T-helper 2 cell (primary cell): Measurements from ENCODE around the gene CLCN7.
"Not testable (repeated sequence)": the region's sequence is repeated elsewhere in the genome, so short reads cannot be mapped to it uniquely, and the experiment has no call there.

Experiments used
- DNase-seq, 5 experiments: peaks; one replicate each; pipeline versions ENCODE4 v3.0.0 to v3.0.0-alpha.2; 2012 to 2022

CLCN7 gene

DNA sequence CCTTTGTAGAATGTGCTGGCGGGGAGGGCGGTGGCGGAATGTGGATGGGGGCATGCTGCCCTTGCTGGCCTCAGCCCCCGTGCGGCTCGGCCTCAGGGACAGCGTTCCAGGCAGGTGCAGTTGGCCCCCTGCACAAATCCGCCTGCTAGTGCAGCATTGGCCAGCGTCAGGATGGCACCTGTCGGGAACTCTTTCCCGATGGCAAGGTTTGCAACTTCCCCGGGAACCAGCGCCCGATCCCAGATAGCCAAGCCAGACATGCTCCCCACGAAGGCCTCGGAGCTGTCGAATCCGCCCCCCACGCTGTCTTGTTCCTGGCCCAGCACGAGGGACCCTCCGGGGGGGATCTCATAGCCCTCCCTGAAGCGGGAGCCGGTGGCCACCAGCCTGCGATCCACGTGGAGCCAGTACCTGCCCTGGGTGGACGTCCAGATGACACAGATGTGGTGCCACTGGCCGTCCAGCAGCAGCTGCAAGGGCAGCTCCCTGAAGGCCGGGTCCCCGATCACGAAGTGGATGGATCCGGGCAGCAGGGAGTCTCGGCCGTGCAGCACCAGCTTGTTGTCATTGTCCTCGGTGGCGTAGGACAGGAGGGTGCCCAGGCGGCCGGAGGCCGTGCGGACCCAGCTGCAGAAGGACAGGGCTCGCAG is 11.1 kb upstream of the CLCN7 start:
- no peak for DNase-seq

DNA sequence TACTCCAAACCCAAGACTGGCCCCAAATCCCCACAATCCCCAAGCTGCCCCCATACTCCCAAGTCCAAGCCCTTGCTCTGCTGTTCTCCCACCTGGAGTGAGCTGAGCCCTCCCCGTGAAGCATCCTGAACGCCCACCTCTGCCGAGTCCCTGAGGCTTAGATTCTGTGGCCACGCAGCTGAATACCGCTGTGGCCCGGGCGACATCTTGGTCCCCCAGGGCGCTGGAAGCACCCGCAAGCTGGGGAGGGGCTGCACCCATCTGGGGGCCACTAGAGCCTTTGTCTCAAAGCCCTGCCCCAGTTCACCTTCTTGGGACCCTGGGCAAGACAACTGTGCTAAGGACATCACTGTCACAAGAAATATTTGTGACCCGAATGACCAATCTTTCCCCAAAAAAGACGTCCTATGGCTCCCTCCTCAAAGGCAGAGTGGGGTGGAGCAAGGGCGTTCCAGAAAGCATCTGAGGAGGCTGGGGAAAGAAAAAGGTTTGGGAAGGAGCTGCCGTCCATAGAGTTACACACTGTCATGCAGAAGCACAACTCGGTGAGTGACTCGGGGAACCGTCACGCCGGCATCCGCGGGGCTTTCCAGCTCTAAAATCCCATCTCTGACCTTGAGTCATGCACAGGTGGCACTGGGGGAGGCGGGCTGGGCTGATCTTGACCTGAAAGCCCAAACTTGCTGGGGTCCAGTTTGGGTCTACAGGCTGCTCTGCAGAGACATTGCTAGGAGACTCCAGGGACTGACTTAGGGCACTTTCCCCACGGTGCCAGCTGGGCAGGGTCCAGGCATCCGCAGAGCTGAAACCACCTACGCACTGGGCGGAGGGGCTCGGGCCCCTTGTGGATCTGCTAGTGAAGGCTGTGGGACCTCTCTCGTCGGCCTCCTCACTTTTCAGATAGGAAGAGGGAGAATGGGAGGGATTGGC is 7.3 kb upstream of the CLCN7 start:
- no peak for DNase-seq

DNA sequence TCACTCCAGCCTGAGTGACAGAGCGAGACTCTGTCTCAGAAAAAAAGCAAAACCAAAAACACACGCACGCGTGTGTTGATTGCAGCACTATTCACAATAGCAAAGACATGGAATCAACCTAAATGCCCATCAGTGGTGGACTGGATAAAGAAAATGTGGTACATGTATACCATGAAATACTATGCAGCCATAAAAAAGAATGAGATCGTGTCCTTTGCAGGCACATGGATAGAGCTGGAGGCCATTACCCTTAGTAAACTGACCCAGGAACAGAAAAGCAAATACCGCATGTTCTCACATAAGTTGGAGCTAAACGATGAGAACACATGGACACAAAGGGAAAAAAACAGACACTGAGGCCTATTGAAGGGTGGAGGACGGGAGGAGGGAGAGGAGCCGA is 4.1 kb upstream of the CLCN7 start:
- not testable (repeated sequence) for DNase-seq

DNA sequence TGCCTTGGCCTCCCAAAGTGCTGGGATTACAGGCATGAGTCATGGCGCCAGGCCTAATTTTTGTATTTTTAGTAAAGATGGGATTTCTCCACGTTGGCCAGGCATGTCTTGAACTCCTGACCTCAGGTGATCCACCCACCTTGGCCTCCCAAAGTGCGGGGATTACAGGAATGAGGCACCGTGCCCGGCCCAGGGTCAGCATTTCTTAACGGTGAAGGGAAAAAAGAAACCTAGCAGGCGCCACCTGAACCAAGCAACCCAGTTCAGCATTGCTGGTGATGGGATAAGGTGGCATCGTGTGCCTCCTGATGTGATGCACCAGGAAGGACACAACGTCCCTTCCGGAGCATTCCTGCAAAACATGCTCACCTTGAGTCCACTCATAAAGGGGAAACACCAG is 2.2 kb upstream of the CLCN7 start:
- no peak for DNase-seq

DNA sequence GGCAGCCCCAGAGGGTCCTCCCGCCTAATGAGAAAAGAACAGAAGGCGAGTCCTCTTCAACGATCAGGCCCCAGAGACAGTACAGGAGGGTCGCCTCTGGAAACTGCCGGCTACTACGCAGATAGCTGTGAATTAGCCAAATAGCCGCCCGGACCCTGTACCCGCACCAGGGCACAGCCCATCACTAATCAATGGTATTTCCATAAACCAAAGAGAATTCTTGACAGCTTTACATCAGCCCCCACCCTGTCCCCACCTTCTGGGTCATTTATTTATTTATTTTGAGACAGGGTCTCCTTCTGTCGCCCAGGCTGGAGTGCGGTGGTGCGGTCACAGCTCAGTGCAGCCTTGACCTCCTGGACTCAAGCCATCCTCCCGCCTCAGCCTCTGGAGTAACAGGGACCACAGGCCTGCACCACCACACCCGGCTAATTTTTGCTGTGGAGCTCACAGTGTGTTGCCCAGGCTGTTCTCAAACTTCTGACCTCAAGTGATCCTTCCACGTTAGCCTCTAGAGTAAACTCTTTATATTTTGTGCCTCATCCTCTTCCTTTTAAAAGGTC is 805 bp upstream of the CLCN7 start:
- DNase-seq = no peak

DNA sequence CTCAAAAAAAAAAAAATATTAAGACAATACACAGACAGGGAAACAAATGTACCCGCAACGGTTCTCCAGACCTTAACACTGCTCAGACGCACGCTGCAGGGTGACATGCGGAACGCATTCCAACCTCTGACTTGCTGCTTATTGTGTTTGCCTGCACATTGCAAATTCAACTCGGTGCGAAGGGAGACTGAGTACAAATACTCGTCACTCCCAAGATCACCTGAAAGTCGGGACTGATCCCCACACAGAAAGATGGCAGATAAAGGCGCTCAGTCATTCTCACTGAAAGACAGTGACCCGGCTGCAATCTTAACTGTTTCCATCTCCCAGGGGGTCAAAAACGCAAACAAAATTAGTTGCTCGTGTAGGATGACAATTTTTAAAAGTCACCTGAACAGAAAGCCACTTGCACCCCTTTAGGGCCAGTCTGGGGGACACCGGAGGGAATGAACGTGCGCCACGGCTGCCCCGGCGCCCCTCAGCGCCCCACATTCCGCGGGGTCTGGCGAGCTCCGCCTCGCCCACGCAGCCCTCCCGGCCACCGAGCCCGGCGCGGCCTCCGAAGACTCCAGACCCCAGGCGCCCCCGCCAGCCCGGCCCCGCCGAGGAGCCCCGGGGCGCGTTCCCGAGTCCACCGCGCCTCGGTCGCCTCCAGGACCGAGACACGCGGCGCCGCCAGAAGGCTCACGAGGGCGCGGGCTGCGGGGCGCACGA is 589 bp downstream of the CLCN7 start:
- DNase-seq = no peak

DNA sequence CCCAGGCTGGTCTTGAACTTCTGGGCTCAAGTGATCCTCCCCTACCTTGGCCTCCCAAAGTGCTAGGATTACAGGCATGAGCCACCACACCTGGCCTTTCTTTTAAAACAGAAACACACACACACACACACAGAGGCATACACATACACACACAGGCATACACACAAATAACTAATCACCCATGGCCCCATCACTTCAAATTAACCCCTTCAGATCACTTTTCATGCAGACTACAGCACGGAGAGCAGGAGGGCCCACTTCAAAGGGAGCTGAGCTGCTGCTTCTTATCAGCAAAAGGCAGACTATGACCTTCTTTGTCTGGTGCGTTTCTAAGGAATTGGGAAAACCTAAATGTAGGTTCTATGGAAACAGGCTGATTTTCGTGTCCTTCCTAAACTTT is 1.9 kb downstream of the CLCN7 start:
- no peak for DNase-seq

DNA sequence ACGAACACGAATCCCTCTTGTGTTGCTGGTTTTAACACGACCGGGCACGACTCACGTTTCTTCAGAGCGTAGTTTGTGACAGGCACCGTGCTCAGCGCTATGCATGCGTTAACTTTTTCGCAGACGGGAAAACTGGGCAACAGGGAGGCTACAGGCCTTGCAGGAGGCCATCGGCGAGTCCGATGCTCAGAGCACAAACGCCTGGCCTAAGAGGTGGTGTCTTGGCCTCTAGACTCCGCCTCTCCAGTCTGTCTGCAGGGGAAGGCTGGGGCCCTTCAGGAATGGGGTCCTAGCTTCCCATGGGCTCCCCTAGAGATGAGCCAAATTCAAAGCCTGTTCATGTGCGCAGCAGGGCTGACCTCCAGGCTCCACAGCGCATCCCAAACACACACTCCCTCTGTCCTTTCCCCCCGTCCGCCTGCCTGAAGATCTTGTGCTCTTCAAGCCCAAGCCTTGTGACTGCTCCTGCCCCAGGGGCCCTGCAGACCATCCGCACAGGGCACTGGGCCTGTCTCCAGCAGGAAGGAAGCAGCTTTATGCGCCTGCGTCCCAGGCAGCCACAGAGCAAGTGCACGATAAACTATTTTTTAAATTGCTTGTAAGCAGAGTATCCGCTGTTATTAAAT is 3.1 kb downstream of the CLCN7 start:
- no peak for DNase-seq

DNA sequence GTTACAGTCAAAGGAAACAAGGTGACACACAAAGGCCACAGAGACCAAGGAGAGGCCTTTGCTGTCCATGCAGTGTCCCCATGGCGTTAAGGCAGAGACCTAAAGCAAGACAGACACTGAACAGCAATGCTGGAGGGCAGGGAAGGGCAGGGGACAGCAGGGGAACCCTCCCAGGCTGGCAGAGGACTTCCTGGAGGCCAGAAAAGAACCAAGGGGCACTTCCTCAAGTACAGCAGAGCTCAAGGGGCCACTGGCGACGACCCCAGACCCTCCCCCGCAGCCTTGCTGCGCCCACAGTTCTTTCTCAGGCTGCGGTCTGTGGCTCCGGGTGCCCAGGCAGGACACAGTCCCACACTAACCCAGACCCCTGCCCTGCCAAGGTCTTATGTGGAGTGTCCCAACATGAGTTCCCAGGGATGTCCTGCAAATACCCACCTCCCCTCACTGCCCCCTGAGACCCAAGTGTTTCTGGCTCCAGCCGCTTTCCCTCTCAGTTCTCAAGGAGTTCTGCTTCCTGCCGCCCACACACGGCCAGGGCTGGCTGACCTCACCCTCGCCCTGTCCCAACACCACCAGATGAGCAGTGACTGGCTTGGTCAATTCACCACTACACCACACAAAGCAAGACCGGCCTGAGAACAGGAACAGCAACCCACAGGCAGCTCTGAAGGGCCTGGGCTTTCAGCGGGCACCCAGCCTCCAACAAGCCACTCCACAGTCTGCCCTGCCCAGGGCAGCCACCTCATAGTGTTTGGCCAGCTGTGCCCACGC is 4.2 kb downstream of the CLCN7 start:
- no peak for DNase-seq

DNA sequence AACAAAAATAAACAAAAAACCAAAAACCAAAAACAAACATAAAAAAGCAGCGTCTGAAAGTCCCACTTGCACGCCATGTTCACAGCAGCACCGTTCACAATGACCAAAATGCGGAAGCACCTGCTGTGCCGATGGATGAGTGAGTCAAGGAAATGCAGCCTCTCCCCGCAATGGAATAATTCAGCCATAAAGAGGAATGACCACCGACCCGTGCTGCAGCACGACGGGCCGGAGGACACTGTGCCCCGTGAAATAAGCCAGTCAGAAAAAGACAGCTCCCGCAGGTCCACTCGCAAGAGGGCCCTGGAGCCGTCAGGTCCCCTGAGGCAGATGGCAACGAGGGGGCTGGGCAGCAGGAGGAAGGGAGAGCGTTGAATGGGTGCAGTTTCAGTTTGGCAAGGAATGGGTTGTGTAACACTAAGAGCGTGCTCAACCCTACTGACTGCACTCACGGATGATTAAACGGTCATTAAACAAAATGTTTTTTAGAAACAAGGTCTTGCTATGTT is 5.1 kb downstream of the CLCN7 start:
- no peak for DNase-seq

DNA sequence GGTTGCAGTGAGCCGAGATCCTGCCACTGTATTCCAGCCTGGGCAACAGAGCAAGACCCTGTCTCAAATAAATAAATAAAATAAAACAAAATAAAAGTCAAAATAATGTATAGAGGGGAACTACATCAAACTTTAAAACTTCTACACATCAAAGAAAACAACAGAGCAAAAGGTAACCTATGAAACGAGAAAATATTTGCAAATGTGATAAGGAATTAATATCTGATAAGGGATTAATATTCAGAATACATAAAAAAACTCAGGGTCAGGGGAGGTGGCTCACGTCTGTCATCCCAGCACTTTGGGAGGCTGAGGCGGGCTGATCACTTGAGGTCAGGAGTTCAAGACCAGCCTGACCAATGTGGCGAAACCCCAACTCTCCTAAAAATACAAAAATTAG is 5.7 kb downstream of the CLCN7 start:
- not testable (repeated sequence) for DNase-seq

DNA sequence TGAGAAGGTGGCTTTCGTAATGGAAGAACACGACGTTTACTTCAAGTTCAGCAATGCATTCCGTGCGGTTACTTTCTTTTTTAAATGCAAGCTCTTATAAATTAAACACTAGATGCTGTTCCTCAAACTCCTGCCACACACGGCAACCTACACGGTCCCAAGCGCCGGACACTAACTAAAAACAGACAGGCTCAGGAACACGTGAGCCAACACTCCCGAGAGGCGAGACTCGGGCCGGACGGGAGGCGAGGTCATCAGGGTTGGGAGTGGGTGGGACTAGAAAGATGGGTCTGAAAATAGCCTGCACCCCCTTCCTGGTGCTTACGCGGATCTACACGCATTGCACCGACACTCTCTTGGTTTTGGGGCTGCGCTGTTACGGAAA is 6.4 kb downstream of the CLCN7 start:
- DNase-seq = no peak

DNA sequence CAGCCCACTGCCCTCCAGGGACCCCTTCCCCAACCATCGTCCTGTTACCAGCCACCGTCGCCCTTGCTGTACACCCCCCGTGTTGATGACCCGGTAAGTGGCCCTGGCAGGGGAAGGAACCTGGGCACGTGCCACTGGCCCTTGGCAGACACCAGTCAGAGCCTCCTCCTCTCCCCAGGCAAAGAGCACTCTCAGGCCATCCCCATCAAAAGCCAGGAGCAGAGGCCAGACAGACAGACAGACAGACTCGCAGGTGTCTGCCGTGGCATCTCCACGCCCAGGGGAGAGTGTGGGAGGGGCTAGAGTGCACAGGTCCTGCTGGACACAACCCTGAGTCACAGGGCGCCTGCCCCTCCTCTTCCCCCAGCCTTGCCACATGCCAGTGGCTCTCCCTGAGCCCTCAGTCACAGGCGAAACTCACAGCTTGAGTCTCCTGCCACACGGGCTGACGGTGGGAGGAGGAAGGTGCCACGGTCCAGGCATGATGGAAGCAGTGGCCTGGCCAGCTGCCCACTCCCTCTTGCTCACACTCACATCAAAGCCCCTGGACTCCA is 7.8 kb downstream of the CLCN7 start:
- DNase-seq = no peak

DNA sequence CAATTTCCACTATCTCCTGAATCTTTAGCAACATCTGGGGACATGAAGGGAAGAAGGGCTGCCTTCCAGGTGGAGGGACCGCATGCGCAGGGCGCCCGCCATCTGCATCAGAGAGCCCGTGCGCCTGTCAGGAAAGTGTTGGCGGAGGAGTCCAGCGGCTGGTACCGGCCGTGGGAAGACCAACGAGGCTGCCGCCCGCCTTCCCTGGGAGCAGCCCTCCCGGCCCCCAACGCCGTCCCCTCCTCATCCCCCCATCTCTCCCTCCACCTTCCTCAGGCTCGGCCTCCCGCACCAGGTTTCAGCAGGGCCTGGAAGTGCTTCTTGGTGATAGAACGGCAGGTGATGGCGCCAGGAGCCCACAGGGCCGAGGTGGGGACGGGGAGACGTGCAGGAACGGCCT is 8.8 kb downstream of the CLCN7 start:
- DNase-seq = no peak

DNA sequence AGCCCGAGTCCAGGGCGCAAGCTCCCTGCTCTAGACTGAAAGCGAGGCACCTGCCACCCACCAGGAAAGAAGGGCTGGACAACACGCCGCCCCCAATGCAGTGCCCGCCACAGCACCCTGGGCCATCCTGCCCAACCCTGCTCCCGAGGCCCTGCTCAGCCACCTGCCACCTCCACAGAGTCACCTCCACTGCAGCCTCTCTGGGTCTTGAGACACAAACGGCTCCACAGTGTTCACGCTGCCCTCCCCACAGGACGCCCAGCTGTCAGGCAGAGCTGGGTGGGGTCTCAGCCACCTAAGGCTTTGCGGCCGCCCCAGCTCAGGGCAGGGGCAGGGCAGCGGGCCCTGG is 9.3 kb downstream of the CLCN7 start:
- DNase-seq = no peak

DNA sequence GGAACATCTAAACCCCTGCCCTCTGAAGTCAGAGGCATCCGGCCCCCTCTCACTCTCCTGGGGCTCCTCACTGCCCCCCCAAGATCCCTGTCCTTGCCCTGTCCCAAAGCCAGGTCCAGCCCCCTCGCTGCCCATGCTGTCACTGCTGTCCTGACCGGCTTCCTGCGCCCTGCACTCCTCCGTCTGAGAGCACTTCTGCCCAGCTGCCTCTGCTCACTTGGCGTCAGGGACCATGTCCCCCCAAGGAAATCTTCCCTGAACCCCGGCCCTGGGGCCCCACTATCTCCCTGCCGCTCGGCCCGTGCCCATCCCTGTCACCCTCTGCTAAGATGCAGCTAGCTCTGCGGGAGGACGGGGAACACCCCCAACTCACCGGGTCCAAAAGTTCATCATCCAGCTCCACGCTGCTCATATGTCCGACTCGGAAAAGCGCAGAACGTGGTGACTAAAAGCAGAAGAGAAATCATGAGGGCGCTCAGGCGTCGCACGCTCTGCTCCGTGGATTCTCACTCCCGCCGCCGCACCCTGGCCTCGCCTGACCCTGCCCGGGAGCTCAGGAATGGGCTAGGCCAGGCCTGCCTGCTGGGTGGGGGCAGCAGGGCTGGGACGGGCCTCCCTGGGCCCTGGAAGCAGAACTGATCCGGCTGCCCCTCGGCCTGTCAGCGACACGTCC is 9.8 kb downstream of the CLCN7 start:
- no peak for DNase-seq

DNA sequence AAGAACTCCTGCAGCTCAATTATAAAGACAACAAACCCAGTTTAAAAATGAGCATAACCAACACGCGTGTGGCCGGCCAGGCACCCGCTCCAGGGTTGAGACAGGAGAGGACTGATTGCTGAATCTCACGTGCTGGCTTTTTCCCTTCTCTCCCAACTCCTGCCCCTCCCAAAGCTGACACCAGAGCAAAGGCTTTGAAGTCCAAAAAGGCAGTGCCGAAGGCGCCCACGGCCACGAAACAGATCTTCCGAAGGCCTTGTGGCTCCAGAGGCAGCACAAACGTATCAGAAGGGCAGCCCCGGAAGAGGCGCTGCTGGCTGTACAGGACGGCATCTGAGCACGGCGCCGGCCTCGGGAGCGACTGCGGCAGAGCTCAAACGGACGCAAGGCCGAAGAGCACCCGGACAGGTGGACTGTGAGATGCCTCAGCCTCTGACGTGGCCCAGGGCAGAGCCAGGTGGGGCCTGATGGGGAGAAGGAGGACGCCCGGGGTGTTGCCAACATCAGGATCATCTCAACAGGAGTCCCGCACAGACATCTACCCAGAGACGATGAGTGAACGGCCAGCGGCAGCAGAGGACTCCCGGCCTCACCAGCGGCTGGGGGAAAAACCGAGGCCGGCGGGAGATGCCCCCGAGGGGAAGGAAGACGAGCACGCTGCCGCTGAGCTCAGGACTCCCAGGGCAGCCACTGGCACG is 10.5 kb downstream of the CLCN7 start:
- DNase-seq = no peak

DNA sequence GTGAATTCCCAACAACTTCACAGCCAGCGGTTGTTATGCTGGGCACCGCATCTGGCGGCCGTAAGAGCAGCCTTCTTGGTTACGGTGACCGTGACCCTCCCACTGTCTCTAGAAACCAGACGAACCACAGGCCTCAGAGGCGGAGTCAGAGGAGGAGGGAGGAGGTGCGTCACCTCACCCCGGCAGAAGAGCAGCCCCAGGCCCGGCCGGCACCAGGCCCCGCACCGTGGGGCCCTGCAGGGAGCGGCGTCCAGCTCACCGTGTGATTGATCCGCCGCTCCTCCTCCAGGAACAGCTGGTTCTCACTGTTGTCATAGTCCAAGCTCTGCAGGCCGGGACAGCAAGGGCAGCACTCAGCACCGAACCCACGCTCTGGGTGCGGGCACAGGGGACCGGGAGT is 13.7 kb downstream of the CLCN7 start:
- DNase-seq = no peak

DNA sequence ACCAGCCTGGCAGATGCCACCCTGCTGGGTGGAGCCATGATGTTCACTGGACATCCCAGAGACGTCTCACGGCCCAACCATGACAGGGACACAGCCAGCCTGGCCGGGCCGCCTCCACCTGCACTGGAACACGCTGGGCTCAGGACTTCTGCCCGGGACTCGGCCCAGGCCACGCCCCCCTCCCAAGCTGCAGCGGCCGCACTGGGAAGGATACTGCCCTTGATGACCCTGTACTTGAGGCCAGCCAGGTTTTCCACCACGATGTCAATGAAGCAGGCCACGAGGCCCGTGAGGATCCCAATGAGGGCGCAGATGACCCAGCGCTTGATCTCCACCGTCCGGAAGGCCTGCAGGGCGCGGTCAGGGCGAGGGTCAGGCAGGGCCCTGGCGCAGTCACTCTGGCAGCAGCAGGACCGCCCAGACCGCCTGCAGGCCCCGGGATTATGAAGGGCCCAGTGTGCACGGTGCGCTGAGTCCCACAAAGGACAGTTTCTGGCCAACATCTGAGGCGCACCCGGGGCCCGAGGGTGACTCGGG is 14.2 kb downstream of the CLCN7 start:
- DNase-seq = no peak

DNA sequence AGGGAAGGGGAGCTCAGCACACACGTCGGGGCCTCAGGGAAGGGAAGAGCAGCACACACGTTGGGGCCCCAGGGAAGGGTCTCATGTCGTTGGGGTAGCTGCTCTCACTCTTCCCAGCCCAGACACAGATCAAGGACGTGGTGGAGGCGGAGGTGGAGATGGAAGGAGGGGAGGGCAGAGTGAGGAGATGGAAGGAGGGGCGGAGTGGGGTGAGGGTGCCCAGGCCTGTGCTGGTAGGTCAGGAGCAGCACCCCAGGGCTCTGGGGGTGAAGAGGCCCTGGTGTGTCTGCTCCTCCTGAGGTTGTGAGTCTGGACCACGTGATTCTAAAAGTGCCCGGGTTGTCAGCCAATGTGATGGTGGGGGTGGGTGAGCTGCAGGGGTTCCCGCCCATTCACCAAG is 14.9 kb downstream of the CLCN7 start:
- no peak for DNase-seq
